Activated T-cell treated with anti-CD3 and anti-CD28 coated beads for 24 hours (primary cell): ENCODE data around the gene DNAH8.
A peak's percentile ranks its signal among the peaks of the same experiment; 100 is the strongest.
"Not testable (repeated sequence)": the region's sequence is repeated elsewhere in the genome, so short reads cannot be mapped to it uniquely, and the experiment has no call there.

Experiments
- DNase-seq: peaks from one replicate; pipeline ENCODE4 v3.0.0-alpha.2; 2020; ENCODE audit warnings: low read depth

DNAH8 gene

DNA sequence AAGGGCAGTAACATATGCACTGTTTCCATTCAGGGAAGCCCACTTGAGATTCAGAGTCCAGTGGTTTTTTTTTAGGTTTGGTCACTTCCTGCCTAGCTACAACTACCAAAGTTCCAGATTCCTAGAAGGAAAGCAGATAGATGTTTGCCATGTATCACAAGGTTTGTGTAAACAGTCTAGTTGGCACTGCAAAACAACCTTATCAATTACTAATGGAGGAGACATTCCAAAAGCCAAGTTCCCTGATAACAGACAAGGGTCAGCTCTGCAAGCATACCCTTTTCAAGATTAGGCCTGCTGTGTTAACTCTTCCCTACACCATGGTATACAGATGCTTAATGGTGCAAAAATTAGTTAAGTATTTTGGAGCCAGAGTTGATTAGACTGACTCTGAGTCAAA, 192.2 kb downstream of the DNAH8 start:
- no peak for DNase-seq

DNA sequence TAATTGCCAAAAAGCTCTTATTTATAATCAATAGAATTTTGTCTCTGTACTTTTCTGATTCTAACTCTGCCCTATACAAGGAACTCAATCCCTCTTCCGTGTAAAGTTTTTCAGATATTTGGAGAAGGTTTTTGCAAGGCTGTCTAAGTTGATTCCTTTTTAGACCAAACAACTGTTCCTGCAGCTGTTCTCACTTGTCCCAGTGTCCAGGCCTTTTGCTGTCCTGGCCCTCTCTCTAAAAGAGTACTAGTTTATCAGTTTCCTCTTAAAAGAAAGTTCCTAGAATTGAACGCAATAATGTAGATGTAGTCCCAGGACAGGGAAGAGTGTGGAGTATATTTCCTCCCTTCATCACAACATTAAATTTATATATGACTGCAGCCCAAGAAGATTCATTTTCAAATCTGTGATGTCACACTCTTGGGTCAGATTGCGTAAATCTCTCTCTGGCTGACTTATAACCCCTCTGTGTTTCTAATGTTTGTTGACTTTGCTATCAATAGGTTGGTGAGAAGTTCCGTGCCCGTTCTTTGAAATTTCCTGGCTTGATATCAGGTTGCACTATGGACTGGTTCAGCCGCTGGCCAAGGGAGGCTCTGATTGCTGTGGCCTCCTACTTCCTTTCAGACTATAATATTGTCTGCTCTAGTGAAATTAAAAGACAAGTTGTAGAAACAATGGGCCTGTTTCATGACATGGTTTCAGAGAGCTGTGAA, 194.1 kb downstream of the DNAH8 start:
- DNase-seq = no peak

DNA sequence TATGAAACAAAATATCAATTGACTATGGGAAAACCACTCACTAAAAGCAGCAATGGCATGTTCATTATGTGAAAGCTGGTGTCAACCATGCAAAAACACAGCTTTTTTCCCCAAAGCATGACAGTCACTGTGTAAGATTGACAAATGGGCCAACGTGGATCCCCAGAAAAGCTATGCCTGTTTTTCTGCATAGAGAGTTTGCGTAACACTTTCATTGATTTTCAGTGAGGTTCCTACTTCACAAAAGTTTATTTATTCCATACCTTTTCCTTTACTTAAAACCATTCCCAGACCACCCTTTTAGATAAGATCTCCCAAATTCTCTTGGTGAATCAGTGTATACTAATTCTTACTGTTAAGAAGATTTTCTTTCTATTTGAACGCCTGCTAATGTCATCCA, 195.1 kb downstream of the DNAH8 start:
- DNase-seq = no peak

DNA sequence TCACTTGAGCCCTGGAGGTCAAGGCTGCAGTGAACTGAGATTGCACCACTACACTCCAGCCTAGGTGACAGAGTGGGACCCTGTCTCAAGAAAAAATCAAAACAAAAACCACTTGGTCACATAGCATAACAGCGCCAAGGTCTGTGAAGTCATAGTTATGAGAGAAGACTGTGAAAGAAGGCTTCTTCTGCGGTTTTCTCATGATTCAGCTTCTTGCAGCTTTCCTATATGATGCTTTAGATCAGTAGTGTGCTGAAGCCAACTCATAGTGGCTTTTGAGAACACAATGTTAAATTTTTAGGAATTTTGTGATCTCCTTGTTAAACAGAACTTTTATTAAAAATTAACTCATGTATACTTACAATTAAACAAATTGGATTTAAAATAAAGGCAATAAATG, 197.3 kb downstream of the DNAH8 start:
- DNase-seq = no peak

DNA sequence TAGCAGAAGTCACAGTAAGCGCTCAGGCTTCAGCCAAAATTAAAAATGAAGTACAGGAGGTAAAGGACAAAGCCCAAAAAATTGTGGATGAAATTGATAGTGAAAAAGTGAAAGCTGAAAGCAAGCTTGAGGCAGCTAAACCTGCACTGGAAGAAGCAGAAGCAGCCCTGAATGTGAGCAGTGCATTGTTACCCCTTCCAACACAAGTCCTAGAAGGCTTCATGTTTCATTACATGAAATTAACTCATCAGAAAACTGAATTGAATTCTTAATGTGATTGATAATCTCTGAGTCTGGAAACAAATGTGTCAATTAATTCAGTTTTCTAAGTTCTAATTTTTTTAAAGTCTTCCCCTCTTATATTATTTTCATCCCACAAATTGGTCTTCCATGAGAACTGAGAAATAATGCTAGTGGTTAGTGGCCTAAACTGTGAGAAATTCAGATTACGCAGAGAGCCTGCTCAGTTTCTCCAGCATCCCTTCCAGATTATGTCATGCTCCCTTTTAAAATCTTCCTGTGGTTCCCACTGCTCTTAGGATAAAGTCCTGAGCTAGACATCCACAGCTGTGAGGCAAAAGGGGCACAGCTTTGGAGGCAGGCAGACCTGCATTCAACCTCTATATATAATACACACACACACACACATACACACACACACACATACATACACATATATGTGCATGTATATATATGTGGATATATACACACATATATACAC, 200.3 kb downstream of the DNAH8 start:
- no peak for DNase-seq

DNA sequence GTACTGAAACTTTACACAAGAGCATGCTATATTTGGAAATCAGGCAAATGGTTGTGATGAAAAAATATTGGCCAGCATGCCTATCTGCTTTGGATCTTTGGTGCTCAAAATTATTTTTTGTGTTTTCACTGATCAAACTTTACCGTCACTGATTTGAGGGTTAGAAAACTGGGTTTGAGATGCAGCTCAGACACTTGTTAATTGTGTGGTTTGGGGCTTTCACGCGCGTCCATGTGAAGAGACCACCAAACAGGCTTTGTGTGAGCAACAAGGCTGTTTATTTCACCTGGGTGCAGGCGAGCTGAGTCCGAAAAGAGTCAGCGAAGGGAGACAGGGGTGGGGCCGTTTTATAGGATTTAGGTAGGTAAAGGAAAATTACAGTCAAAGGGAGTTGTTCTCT, 206.4 kb downstream of the DNAH8 start:
- not testable (repeated sequence) for DNase-seq

DNA sequence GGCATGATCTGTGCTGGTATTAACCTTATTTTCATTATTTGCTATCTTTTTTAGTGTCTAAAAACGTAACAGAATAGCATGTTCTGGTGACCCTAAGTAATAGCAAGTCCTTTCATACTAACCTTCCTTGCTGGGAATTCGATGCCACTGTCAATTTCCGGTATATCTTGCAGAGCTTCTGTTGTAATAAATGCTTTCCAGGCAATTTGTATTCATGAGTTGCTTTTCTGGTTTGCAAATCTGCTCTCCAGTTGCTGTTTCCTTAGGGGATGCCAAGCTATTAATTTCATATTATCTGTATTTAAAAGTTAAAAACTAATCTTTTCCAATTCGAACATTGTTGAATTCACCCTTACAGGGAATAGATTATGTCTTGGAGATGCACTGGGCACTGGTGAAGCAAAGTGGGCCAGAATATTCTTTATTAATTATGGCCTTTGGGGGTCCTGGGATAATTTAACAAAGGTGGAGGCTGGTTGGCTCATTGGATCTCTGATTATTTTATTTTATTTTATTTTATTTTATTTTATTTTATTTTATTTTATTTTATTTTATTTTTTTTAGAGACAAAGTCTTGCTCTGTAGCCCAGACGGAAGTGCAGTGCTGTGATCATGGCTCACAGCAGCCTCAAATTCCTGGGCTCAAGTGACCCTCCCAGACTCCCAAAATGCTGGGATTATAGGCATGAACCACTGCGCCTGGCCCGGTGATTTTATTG, 209.8 kb downstream of the DNAH8 start:
- DNase-seq = no peak

DNA sequence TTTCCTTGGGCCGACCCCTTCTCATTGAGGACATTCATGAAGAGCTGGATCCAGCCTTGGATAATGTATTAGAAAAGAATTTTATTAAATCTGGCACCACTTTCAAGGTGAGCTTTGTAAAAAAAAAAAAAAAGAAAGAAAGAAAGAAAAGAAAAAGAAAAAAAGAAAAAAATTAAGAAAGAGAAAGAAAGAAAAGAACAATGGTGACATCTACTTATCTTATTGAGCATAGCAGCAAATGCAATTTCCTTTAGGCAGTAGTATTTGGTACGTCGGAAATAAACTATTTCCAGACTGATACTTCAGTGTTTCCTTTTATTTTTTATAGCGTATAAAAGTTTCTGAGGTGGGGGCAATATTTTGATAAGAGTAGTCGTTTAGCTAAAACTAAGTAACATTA, 214.4 kb downstream of the DNAH8 start:
- DNase-seq = no peak

DNA sequence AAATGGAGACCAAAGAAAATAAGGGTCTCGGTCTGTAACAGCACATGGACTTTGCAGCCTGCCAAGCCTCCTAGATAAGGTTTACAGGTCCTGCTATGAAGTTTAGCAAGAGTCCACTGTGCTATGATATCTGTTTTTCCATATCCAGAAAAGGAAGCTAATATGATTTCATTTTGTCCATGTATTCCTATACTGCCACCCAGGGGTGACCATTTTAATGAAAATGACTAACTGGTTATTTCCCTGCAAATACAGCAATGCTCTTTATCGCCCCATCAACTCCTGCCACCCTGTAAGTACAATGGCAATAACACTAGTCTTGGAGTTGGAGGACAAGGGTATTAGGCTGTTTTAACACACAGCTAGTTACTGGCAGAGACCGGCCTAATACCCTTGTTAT, 218.3 kb downstream of the DNAH8 start:
- no peak for DNase-seq

DNA sequence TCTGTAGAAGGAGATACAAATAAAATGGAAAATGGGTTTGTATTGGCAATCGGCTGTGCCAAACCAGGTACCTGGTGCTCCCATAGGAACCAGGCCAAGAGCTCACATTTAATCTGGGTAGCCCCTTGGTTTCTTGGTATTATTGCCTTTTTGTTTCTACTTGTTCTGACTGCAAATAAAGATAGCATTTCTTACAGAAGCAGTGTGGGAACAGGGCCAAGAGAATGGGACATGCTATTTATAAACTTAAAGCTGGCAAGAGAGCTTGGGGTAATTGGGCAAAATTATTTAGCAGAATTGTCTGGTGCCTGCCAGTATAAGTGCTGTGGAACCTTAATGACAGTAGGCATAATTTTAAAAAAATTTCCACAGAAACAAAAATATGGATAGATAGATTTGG, 219.9 kb downstream of the DNAH8 start:
- DNase-seq = no peak

DNA sequence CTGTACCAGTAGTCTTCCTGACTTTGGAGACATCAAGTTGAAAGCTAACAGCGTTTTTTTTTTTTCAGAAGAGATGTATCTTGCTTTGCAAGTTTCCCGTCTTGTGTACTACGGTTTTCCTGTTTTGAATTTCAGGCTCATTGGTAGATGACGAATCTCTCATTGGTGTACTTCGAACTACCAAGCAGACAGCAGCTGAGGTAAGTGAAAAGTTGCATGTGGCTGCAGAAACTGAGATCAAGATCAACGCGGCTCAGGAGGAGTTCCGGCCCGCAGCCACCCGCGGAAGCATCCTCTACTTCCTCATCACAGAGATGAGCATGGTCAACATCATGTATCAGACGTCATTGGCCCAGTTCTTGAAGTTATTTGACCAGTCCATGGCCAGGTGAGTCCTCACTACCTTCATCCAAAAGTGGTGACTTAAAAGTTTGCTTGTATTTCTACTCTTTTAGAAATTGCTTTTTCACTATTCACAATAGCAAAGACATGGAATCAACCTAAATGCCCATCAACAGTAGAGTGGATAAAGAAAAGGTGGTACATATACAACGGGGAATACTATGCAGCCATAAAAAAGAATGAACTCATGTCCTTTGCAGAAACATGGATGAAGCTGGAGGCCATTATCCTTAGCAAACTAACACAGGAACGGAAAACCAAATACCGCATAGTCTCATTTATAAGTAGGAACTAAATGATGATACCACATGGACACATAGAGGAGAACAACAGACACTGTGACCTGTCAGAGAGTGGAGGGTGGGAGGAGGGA, 222.9 kb downstream of the DNAH8 start:
- no peak for DNase-seq

DNA sequence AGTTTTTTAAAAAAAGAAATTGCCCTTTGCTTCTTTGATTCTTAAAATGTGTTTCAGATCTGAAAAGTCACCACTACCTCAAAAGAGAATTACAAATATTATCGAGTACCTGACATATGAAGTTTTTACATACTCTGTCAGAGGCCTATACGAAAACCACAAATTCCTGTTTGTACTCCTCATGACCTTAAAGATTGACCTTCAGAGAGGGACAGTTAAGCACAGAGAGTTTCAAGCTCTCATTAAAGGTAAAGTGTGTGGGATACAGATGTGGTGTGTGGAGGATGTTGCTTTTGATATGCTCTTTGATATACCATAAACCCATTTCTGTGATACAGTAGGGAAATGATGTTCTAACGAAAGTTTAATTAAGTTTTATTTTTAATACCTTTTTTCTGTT, 223.6 kb downstream of the DNAH8 start:
- DNase-seq = no peak

DNA sequence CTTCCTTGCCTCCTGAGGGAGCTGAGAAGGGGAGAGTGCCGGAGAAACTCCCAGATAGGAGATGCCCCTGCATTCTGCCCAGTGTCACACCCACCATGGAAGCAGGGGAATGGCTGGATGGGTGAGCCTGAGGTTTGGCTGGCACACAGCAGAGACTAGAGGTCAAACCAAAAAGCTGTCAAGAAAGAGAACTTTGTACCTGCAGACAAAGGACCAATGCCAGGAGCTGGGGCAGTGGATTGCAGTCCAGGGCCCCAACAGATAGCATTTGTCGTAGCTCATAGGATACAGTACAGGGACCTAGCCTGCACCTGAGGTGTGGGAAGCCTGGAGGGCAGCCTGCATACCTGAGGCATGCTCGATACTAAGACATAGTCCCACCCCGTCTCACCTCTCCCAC, 227.3 kb downstream of the DNAH8 start:
- DNase-seq = no peak

DNA sequence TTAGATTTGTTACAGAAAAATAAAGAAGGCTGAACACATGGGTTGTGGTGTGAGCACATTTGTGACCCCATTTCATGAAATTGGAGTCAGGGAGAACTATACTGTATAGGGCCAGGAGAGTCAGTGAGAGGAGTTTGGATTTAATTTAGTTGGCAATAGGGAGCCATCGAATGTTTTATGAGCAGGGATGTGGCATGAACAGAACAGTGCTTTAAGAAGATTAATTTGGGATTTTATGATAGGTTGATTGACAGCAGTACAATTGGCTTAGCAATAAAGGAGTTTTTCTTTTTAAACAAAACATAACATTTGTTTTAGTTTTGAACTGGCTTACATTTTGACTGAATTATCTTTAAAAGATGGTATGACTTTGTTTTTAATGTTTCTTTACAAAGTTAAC, 227.9 kb downstream of the DNAH8 start:
- no peak for DNase-seq

DNA sequence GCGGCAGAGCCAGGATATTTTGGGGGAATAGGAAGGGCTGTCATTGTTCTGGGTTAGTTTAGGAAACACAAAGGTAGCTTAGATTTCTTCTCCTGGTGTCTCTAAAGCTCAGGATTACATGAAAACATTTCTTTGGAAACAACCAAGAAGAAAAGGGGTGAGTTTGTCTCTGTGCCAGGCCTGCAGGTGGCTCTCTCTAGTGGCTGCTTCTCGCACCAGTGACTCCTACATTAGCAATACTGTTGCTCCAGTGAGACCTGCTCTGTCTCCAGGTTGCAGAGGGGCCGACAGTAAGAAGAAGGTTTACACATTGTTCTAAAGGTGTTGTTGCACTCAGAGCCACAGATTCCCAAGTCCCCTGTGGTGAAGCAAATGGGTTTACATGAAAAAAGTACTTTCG, 228.9 kb downstream of the DNAH8 start:
- DNase-seq = no peak

DNA sequence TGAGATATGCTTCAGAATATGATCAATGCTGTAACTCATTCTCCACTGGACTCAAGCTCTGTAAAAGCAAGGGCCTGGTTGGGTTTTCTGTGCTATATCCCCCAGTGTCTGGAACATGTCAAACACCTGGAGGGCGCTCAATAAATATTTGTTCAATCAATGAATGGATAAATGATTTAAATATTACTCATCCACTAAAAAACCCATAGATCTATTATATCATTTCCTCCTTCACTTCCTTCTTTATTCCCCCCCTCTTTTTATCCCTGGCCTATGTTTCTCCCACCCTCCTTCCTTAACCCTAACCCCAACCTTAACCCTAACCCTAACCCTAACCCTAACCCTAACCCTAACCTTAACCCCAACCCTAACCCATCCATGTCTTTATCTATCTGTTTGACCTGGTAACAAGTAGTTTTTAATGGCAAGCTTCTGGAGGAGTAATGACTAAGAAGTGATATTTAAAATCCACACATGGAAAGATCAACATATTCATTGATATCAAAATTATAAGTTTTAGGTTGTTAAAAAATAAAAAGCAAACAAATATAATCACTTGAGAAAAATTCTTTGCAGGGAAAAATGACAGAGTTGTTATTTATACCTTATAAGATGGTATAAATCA, 229.7 kb downstream of the DNAH8 start:
- DNase-seq = no peak

DNA sequence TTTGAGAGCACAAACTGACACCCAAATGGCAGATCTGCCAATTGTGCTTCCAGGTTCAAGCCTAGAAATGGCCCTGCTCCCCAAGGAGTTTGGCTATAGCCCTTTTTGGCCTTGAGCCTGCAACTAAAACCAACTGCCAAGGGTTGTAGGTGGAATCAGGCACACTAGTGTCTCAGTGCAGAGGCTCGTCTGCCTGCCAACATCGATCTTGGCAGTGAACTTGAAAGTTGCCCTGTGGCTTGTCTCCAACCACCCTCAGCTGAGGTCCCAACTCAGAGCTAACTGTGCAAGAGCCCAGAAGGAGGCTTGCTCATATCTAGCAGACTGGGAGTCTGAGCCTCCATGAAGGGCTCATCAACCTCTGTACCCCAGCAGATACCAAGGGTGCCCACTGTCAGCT, 240.8 kb downstream of the DNAH8 start:
- DNase-seq = no peak

DNA sequence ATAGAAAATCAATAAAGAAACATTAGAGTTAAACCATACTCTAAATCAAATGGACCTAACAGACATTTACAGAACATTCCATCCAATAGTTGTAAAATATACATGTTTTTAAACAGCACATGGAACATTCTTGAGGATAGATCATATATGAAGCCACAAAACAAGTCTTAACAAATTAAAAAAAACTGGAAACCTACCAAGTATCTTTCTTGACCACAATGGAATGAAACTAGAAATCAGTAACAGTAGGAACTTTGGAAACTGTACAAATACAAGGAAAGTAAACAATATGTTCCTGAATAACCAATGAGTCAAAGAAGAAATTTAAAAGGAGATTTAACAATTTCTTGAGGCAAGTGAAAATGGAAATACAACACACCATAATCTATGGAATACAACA, 242.3 kb downstream of the DNAH8 start:
- no peak for DNase-seq

DNA sequence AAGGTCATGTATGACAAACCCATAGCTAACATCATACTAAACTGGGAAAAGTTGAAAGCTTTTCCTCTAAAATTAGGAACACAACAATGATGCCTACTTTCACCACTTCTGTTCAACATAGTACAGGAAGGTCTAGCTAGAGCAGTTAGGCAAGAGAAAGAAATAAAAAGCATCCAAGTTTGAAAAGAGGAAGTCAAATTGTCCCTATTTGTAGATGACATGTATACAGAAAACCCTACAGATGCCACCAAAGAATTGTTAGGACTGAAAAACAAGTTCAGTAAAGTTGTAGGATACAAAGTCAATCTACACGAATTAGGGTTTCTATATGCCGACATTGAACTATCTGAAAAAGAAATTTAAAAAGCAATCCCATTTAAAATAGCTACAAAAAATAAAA, 244.0 kb downstream of the DNAH8 start:
- no peak for DNase-seq

DNA sequence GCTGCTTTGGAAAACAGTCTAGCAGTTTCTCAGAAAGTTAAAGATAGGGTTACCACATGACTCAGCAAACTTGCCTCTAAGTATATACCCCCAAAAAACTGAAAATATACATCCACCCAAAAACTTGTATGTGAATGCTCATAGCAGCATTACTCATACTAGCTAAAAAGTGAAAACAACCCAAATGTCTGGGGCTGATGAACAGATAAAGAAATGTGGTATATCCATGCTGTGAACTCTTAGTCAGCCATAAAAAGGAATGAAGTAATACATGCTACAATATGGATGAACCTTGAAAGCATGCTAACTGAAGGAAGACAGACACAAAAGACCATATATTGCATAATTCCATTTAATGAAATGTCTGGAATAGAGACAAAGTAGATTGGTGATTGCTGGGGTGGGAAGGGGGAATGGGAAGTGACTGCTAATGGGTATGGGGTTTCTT, 253.6 kb downstream of the DNAH8 start:
- no peak for DNase-seq

DNA sequence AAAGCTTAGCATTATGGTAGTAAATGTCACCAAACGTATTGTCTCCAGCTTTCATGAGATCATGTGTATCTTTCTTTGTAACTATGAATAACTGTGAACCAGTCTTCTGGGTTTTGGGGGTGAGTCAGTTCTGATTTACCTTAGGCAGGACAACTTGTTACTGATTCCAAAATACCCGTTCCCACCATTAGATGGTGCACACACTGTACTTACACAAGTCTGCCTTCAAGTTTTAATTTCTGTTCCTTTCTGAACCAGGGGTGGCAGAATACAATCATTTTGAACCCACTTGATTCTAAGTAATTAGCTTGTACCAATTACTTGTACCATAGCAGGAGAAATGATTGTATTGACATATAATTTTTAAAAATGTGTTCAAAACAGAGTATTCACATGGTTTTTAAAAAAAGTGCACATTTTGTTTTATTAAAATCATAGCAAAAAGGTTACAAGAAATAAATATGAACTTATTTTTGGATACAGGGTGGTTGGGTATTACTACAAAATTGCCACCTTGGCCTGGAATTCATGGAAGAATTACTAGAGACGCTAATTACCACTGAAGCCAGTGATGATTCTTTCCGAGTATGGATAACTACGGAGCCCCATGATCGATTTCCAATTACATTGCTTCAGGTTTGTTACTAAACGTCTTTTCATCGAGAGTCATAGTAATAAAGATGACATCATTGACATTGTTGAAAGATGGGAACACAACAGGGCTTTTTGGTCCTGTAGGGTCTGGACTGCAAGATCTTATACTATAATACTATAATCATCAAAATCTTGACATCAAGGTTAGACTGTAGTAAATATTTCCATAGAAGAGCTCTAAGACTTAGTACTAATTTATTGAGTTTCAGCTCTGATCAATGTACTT, 258.3 kb downstream of the DNAH8 start:
- peak; percentile 16 for DNase-seq
